ENCODE measurements around the gene FRS2. TPM values are rescaled to one million over a fixed set of nuclear protein-coding genes. Genes with fewer than 3 reads are reported as not detected.

Gene FRS2
- total RNA-seq, 1 donor from 2014 or later: 45.5 TPM

GRCh38 chr12:69497308-69498026 is 27.3 kb downstream of the FRS2 start:
- Mint-ChIP-seq H3K27ac (ENCODE audit: unreplicated experiment) (peak overlapping the region; percentile 92), H3K9me3 (ENCODE audit: unreplicated experiment) (no peaks in the 10 kb centered on the region), H3K36me3 (ENCODE audit: unreplicated experiment) (no peaks in the 10 kb centered on the region), H3K27me3 (ENCODE audit: unreplicated experiment) (no peaks in the 10 kb centered on the region), H3K4me1 (ENCODE audit: unreplicated experiment) (peaks cover 58% of the 10 kb centered on the region), H3K4me3 (ENCODE audit: unreplicated experiment) (peak overlapping the region; percentile 56)
- no peak for DNase-seq (ENCODE audit: extremely low spot score, unreplicated experiment)
- TF ChIP-seq CTCF (IDR thresholded peaks at IDR 0.05): no peak

- H3K4me3 Mint-ChIP-seq (ENCODE audit: unreplicated experiment): no peak overlapping the region
- no peaks in the 10 kb centered on the region for H3K9me3 Mint-ChIP-seq (ENCODE audit: unreplicated experiment)
- H3K4me1 Mint-ChIP-seq (ENCODE audit: unreplicated experiment): peaks cover 63% of the 10 kb centered on the region
- peak overlapping the region; percentile 76 for H3K27ac Mint-ChIP-seq (ENCODE audit: unreplicated experiment)
- H3K36me3 Mint-ChIP-seq (ENCODE audit: unreplicated experiment): no peaks in the 10 kb centered on the region
- no peak for TF ChIP-seq CTCF (IDR thresholded peaks at IDR 0.05)
- no peaks in the 10 kb centered on the region for H3K27me3 Mint-ChIP-seq (ENCODE audit: unreplicated experiment)
- no peak for DNase-seq (ENCODE audit: extremely low spot score, unreplicated experiment)
Measured at GRCh38 chr12:69500631-69501030, 30.4 kb downstream of the FRS2 start.

- H3K4me3 Mint-ChIP-seq (ENCODE audit: unreplicated experiment): no peak overlapping the region
- no peak for DNase-seq (ENCODE audit: extremely low spot score, unreplicated experiment)
- peaks cover 70% of the 10 kb centered on the region for H3K4me1 Mint-ChIP-seq (ENCODE audit: unreplicated experiment)
- no peak for TF ChIP-seq CTCF (IDR thresholded peaks at IDR 0.05)
- no peaks in the 10 kb centered on the region for H3K36me3 Mint-ChIP-seq (ENCODE audit: unreplicated experiment)
- H3K27me3 Mint-ChIP-seq (ENCODE audit: unreplicated experiment): no peaks in the 10 kb centered on the region
- no peaks in the 10 kb centered on the region for H3K9me3 Mint-ChIP-seq (ENCODE audit: unreplicated experiment)
- peak overlapping the region; percentile 76 for H3K27ac Mint-ChIP-seq (ENCODE audit: unreplicated experiment)
Measured at GRCh38 chr12:69501154-69501895, 31.1 kb downstream of the FRS2 start.

GRCh38 chr12:69502345-69503081 is 32.3 kb downstream of the FRS2 start:
- H3K4me1 Mint-ChIP-seq (ENCODE audit: unreplicated experiment): peaks cover 68% of the 10 kb centered on the region

More at GRCh38 chr12:69502345-69503081, 32.3 kb downstream of the FRS2 start:
- DNase-seq (ENCODE audit: extremely low spot score, unreplicated experiment): no peak
- Mint-ChIP-seq H3K27ac (ENCODE audit: unreplicated experiment) (peak overlapping the region; percentile 45), H3K36me3 (ENCODE audit: unreplicated experiment) (no peaks in the 10 kb centered on the region), H3K27me3 (ENCODE audit: unreplicated experiment) (no peaks in the 10 kb centered on the region), H3K4me3 (ENCODE audit: unreplicated experiment) (no peak overlapping the region), H3K9me3 (ENCODE audit: unreplicated experiment) (no peaks in the 10 kb centered on the region)
- no peak for TF ChIP-seq CTCF (IDR thresholded peaks at IDR 0.05)
